Effector memory CD8-positive, alpha-beta T cell (primary cell): ENCODE data around the gene METTL24.
"Not testable (repeated sequence)": the region's sequence is repeated elsewhere in the genome, so short reads cannot be mapped to it uniquely, and the experiment has no call there.

ENCODE experiments used
- ATAC-seq: fragments of 150-1000 bp; cut with Tn5 transposase; replicated peaks from 2 replicates; pipeline ENCODE4 v1.10.0; 2021; ENCODE audit warnings: mild to moderate bottlenecking, moderate library complexity
- DNase-seq, 3 experiments: peaks; one replicate each; pipeline ENCODE4 v3.0.0; 2021
- H3K27ac Mint-ChIP-seq, 2 donors: one replicate each; pipeline ENCODE4 v1.8.0; 2022; ENCODE audit warnings: mild to moderate bottlenecking in 2 of 2, mixed read lengths in 2 of 2, moderate library complexity in 2 of 2
- H3K27me3 Mint-ChIP-seq, 2 donors: one replicate each; pipeline ENCODE4 v1.8.0; 2022; ENCODE audit warnings: mixed read lengths in 2 of 2
- H3K36me3 Mint-ChIP-seq: one replicate; pipeline ENCODE4 v1.8.0; 2022; ENCODE audit warnings: mild to moderate bottlenecking, moderate library complexity, mixed read lengths; ENCODE audit not compliant: insufficient read depth
- H3K4me1 Mint-ChIP-seq, 2 donors: one replicate each; pipeline ENCODE4 v1.8.0; 2022; ENCODE audit warnings: low read depth in 2 of 2, mixed read lengths in 2 of 2
- H3K4me3 Mint-ChIP-seq, 2 donors: one replicate each; pipeline ENCODE4 v1.8.0; 2022; ENCODE audit warnings: mild to moderate bottlenecking in 2 of 2, mixed read lengths in 2 of 2, moderate library complexity in 2 of 2
- H3K9me3 Mint-ChIP-seq, 2 donors: one replicate each; pipeline ENCODE4 v1.8.0; 2022; ENCODE audit warnings: mixed read lengths in 2 of 2

METTL24 gene

DNA sequence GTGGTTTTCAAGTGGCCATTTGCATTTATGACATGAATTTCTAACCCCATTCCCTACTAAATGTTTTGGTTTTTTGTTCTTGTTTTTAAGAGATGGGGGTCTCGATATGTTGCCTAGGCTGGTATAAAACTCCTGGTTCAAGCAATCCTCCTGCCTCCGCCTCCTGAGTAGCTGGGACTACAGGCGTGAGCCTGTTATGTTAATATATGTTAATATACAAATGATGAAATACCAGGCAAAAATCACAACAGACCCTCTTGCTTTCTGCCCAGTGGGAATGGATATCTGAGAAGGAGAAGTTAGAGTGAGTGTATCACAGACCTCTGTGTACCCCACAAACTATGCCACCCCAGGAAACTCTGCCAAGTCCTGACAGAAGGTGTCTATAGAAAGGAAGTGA lies 111.8 kb downstream of the METTL24 start:
- peaks cover 0 to 1% of the 10 kb centered on the region in 2 donors for H3K9me3 Mint-ChIP-seq
- H3K4me1 Mint-ChIP-seq = no peaks in the 10 kb centered on the region
- no peaks in the 10 kb centered on the region for H3K36me3 Mint-ChIP-seq
- H3K27me3 Mint-ChIP-seq = no peaks in the 10 kb centered on the region
- DNase-seq (no peak), ATAC-seq (no peak)
- H3K27ac Mint-ChIP-seq = no peak overlapping the region
- H3K4me3 Mint-ChIP-seq = no peak overlapping the region

DNA sequence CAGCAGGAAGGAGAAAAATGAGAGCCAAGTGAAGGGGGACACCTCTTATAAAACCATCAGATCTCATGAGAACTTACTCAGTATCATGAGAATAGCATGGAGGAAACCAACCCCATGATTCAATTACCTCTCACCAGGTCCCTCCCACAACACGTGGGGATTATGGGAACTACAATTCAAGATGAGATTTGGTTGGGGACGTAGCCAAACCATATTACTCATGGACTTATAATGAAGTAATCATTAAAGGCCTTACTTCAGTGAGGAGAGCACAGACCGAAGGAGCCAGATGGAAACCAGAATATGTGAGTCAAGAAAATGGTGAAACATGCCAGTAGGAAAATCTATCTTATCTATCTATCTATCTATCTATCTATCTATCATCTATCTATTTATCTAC lies 113.5 kb downstream of the METTL24 start:
- not testable (repeated sequence) for DNase-seq, H3K27me3 Mint-ChIP-seq

DNA sequence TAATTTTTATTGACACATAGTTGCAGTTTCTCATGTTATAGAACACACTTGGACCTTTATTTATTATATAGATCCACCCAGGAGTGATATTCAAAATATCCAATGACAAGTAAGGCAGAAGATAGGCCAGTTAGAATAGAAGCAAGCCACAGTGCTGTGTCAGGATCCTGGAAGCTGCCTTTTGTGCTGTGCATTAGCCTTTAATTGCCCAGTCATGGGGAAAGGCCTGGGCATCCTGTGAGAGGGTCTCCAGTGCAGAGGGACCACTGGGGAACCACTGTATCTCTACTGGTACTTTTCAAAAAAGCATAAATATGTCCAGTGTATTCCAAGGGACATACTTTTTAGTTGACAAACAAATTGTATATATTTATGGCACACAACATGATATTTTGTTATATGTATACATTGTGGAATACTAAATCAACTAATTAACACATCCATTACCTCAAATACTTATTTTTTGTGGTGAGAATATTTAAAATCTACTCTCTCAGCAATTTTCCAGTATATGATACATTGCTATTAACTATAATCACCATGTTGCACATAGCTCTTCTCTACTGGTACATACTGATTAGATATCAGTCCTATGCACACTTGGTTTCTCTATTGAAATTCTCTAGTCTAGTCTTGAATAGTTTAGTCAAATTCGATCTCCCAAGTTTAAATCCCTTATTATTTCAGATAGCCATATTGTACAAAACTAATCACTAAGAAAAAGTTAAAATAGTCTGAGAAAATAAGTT lies 118.4 kb downstream of the METTL24 start:
- Mint-ChIP-seq H3K27ac (no peak overlapping the region), H3K36me3 (no peaks in the 10 kb centered on the region), H3K9me3 (peaks cover 0 to 4% of the 10 kb centered on the region in 2 donors), H3K4me3 (no peak overlapping the region), H3K27me3 (no peaks in the 10 kb centered on the region), H3K4me1 (no peaks in the 10 kb centered on the region)
- ATAC-seq (no peak), DNase-seq (no peak)

More for the DNA sequence above, 113.5 kb downstream of the METTL24 start:
- H3K27ac Mint-ChIP-seq, H3K36me3 Mint-ChIP-seq, H3K4me1 Mint-ChIP-seq, ATAC-seq, H3K4me3 Mint-ChIP-seq, H3K9me3 Mint-ChIP-seq: not testable (repeated sequence)

DNA sequence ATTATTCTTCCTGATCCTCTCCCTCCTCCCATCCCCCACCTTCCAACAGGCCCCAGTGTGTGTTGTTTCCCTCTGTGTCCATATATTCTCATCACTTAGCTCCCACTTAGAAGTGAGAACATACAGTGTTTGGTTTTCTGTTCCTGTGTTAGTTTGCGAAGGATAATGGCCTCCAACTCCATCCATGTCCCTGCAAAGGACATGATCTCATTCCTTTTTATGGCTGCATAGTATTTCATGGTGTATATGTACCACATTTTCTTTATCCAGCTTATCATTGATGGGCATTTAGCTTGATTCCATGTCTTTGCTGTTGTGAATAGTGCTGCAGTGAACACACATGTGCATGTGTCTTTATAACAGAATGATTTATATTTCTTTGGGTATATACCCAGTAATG lies 122.1 kb downstream of the METTL24 start:
- not testable (repeated sequence) for ATAC-seq, H3K4me1 Mint-ChIP-seq, H3K9me3 Mint-ChIP-seq

DNA sequence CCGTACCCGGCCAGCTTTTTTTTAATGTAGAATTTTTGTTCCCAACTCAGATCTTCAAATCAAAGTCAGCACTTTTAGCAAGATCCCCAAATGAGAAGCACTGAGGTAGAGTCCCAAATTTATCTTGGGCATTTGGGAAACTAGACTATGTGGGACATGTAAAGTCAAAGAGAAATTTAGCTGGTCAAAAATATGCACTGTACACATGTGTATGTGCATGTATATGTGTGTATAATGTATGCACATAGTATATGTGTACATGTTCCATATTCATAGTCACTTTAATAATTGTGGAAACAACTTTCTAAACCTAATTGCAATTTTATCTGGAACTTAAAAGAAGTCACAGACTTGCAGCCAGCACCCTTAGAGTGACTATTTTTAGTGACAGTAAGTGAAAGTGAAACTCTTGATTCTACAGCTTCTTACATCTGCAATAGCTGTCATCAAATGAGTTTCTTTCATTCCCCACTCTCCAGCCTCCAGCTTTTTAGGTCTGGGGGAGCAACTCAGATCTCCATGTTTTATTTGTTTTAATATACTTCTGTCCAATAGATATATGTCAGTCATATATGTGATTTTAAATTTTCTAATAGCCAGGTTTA lies 124.3 kb downstream of the METTL24 start:
- H3K9me3 Mint-ChIP-seq = peaks cover 0 to 4% of the 10 kb centered on the region in 2 donors
- H3K4me3 Mint-ChIP-seq = no peak overlapping the region
- DNase-seq (no peak), ATAC-seq (peak; percentile 64)
- H3K36me3 Mint-ChIP-seq = peaks cover 8% of the 10 kb centered on the region
- H3K4me1 Mint-ChIP-seq = peaks cover 3% of the 10 kb centered on the region in 2 donors
- H3K27ac Mint-ChIP-seq = peak overlapping the region; percentile 57 to 79
- no peaks in the 10 kb centered on the region for H3K27me3 Mint-ChIP-seq

More for the DNA sequence above, 122.1 kb downstream of the METTL24 start:
- H3K27ac Mint-ChIP-seq = peak overlapping the region in 1 of 2 donors; percentile 49
- not testable (repeated sequence) for H3K36me3 Mint-ChIP-seq, DNase-seq, H3K27me3 Mint-ChIP-seq, H3K4me3 Mint-ChIP-seq

DNA sequence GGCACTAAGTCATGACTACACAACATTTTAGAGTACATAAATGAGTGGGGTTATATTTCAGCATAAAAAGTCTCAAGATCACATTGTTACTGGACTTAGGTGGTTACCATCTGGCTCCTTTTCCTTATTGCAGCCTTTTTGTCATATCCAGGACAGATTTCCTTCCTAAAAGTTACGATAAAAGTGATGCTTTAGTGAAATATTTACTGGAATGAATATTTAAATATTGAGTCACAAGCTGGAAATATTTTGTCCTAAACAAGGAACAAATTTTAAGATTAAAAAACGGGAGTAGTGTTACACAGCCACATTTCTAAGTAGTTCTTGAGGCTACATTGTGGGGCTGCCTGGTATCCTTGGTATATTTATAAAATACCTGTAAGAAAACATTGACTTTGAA lies 125.7 kb downstream of the METTL24 start:
- ATAC-seq (no peak), DNase-seq (no peak)
- peaks cover 0 to 4% of the 10 kb centered on the region in 2 donors for H3K9me3 Mint-ChIP-seq
- peaks cover 3% of the 10 kb centered on the region in 2 donors for H3K4me1 Mint-ChIP-seq
- H3K4me3 Mint-ChIP-seq = no peak overlapping the region
- H3K36me3 Mint-ChIP-seq = peaks cover 8% of the 10 kb centered on the region
- peak overlapping the region in 1 of 2 donors; percentile 60 for H3K27ac Mint-ChIP-seq
- H3K27me3 Mint-ChIP-seq = no peaks in the 10 kb centered on the region

DNA sequence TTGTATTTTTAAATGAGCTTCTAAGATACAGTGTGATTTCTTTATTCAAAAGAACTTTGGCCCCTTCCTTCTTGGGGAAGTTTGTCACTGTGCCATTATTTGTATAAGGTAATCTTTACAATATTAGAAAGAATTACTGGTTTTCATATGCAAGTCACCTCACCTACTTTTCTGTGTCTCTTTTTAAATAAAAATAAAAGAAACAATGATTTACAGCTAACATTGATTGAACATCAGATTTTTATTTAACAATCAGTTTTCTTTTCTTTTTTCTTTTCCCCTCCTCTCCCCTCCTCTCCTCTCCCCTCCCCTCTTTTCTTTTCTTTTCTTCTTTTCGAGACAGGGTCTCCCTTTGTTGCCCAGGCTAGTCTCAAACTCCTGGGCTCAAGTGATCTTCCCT lies 131.9 kb downstream of the METTL24 start:
- H3K27ac Mint-ChIP-seq = peak overlapping the region in 1 of 2 donors; percentile 88
- peaks cover 42% of the 10 kb centered on the region for H3K36me3 Mint-ChIP-seq
- DNase-seq = no peak

DNA sequence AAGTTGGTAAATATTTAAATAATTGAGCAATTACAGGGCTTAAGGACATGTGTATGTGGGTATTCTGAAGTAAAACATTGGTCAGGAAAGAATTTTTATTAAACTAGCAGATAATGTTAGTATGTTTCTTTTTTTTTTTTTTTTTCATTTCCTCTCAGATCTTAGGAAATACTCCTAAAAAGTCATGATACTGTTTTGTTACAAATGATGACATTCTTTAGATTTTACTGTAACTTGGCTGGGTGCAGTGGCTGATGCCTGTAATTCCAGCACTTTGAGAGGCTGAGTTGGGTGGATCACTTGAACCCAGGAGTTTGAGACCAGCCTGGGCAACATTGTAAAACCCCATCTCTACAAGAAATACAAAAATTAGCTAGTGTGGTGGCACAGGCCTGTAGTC lies 136.4 kb downstream of the METTL24 start:
- peaks cover 59% of the 10 kb centered on the region for H3K36me3 Mint-ChIP-seq
- DNase-seq = no peak
- no peak for ATAC-seq
- no peaks in the 10 kb centered on the region for H3K27me3 Mint-ChIP-seq
- H3K4me1 Mint-ChIP-seq = peaks cover 0 to 2% of the 10 kb centered on the region in 2 donors
- peak overlapping the region in 1 of 2 donors; percentile 84 for H3K27ac Mint-ChIP-seq
- no peak overlapping the region for H3K4me3 Mint-ChIP-seq
- H3K9me3 Mint-ChIP-seq = no peaks in the 10 kb centered on the region

More for the DNA sequence above, 131.9 kb downstream of the METTL24 start:
- H3K27me3 Mint-ChIP-seq = no peaks in the 10 kb centered on the region
- H3K4me3 Mint-ChIP-seq = no peak overlapping the region
- no peak for ATAC-seq
- H3K9me3 Mint-ChIP-seq = no peaks in the 10 kb centered on the region
- H3K4me1 Mint-ChIP-seq = peaks cover 0 to 2% of the 10 kb centered on the region in 2 donors

DNA sequence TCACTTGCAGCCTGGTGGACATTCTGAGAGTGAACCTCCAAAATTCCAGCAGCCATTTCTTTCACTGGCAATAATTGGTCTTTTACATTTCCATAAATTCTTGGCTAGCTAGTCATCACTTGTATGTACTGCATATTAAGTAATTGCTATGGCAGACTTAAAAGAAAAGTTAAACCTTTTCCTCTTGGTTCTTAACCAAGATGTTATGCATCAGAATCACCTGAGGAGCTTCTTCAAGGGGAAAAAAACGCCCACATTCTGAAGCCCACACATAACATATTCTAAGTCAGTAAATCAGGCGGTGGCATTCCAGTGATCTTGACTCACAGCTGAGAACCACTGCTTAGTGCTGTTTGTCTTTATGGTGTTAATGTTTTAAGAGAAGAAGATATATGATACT lies 140.9 kb downstream of the METTL24 start:
- H3K9me3 Mint-ChIP-seq = no peaks in the 10 kb centered on the region
- H3K4me3 Mint-ChIP-seq = no peak overlapping the region
- peak overlapping the region in 1 of 2 donors; percentile 25 for H3K27ac Mint-ChIP-seq
- ATAC-seq (no peak), DNase-seq (no peak)
- no peaks in the 10 kb centered on the region for H3K27me3 Mint-ChIP-seq
- H3K4me1 Mint-ChIP-seq = no peaks in the 10 kb centered on the region
- peaks cover 74% of the 10 kb centered on the region for H3K36me3 Mint-ChIP-seq

DNA sequence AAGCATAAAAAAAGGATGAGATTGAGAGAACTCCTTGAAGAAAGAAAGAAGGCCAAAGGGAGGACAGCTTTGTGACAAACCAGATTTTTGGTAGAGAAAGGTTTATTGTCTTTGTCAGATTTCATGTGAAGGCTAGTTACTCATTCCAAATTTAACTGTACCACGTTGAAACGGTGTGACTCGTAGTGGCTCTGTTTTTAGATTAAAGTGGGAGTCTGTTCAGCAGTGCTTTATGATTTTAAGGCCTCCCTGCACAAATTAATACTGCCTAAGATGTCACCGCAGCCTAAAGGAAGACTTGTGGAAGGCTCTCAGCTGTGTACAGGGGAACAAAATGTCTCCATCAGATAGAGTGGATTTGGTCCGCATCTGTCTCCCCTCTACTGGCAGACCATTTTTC lies 142.0 kb downstream of the METTL24 start:
- Mint-ChIP-seq H3K27ac (peak overlapping the region in 1 of 2 donors; percentile 23), H3K27me3 (no peaks in the 10 kb centered on the region), H3K4me1 (peaks cover 0 to 3% of the 10 kb centered on the region in 2 donors), H3K36me3 (peaks cover 73% of the 10 kb centered on the region), H3K9me3 (no peaks in the 10 kb centered on the region), H3K4me3 (no peak overlapping the region)
- no peak for ATAC-seq
- no peak for DNase-seq

DNA sequence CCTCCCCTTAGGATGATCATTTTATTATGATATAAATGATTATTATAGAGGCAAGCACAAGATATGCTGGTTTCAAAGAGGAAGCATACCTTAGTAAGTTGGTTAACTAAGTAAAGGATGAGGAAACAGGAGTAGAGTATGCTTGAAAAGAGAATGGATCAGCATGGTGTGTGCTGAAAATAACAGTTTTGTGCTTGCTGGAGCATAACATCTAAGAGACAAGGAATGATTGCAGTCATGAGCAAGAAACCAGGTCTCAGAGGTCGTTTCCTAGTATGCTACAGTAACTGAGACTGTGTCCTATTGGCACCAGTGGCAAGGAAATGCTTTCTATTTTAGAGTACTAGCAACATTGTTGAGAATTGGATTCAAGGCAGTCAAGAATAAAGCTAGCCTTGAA lies 143.8 kb downstream of the METTL24 start:
- H3K36me3 Mint-ChIP-seq = peaks cover 68% of the 10 kb centered on the region
- H3K27me3 Mint-ChIP-seq = no peaks in the 10 kb centered on the region
- ATAC-seq (no peak), DNase-seq (no peak)
- H3K4me3 Mint-ChIP-seq = no peak overlapping the region
- H3K4me1 Mint-ChIP-seq = peaks cover 0 to 3% of the 10 kb centered on the region in 2 donors
- no peak overlapping the region for H3K27ac Mint-ChIP-seq
- H3K9me3 Mint-ChIP-seq = no peaks in the 10 kb centered on the region

DNA sequence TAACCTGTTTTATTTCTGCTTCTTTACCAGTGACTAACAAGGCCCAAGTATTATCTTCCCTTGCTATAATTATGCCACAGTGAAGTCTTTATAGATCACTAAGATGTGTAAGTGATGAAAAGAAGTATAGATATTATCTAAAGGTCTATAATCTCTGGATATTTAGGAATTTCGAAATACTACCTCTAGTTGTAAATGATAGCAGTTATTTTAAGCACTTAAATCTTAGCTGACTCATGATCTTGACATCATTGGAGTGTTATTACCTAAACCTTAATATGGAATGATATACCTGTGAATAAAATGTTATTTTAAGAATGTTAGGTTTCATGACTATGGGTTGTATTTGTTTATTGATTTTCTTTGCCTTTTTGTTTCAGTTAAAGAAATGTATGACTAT lies 146.4 kb downstream of the METTL24 start:
- no peaks in the 10 kb centered on the region for H3K27me3 Mint-ChIP-seq
- H3K36me3 Mint-ChIP-seq = peaks cover 74% of the 10 kb centered on the region
- no peak for DNase-seq
- ATAC-seq = no peak
- H3K9me3 Mint-ChIP-seq = no peaks in the 10 kb centered on the region
- peaks cover 0 to 3% of the 10 kb centered on the region in 2 donors for H3K4me1 Mint-ChIP-seq
- H3K27ac Mint-ChIP-seq = no peak overlapping the region
- H3K4me3 Mint-ChIP-seq = no peak overlapping the region

DNA sequence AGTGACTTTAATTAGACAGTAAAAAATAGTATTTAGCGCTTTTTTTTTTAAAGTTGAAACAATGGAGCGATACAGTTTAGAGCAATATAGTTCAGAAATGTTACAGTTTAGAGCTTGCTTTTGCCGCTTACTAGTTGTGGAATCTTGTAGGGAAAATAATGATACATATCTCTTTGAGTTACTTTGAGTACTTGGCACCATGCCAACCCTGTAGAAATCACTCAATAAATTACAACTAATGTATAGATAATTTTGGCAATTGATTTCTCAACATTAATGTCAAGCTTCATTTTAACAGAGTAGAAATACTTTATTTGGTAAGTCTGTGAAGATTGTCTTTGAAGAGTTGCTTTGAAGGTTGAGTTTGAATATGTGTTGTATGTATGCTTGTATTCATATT lies 150.5 kb downstream of the METTL24 start:
- H3K36me3 Mint-ChIP-seq = peaks cover 44% of the 10 kb centered on the region
- no peak for ATAC-seq
- H3K4me1 Mint-ChIP-seq = peaks cover 0 to 14% of the 10 kb centered on the region in 2 donors
- H3K27ac Mint-ChIP-seq = no peak overlapping the region
- no peaks in the 10 kb centered on the region for H3K27me3 Mint-ChIP-seq
- DNase-seq = no peak
- H3K9me3 Mint-ChIP-seq = no peaks in the 10 kb centered on the region
- H3K4me3 Mint-ChIP-seq = no peak overlapping the region
